GM18951 (cell line): ENCODE data around the gene ACADVL.

Experiments
- POLR2A ChIP-seq: IDR thresholded peaks from 4 replicates; pipeline ENCODE4 v1.6.1; 2011; ENCODE audit warnings: mild to moderate bottlenecking; ENCODE audit not compliant: insufficient read length, insufficient read depth; ENCODE audit errors: extremely low read depth
- in situ Hi-C: fragments of 300-500 bp; cut with MboI; formaldehyde crosslinking; loops from one replicate; pipeline ENCODE4 v1.12.0; 2022; ENCODE audit warnings: low sequenced_read_pairs, mixed read lengths, inconsistent platforms; ENCODE audit not compliant: unreplicated experiment

The ACADVL gene

GRCh38 chr17:7204828-7205461 lies 14.8 kb upstream of the ACADVL start:
- in situ Hi-C loops, result no loop called here
- TF ChIP-seq POLR2A, result peak; percentile 31

- no peak for TF ChIP-seq POLR2A
- in situ Hi-C loops, result no loop called here
These were observed 14.2 kb upstream of the ACADVL start for GRCh38 chr17:7205561-7205960.

GRCh38 chr17:7207120-7208001 lies 12.4 kb upstream of the ACADVL start:
- in situ Hi-C loops, result no loop called here
- TF ChIP-seq POLR2A, result no peak

GRCh38 chr17:7208027-7208571 lies 11.6 kb upstream of the ACADVL start:
- no peak for TF ChIP-seq POLR2A
- in situ Hi-C loops, result no loop called here

- in situ Hi-C loops, result no loop called here
- TF ChIP-seq POLR2A, result no peak
These were observed 10.8 kb upstream of the ACADVL start for GRCh38 chr17:7208754-7209460.

GRCh38 chr17:7211491-7212273 lies 8.1 kb upstream of the ACADVL start:
- TF ChIP-seq POLR2A, result no peak
- in situ Hi-C loops, result no loop called here

GRCh38 chr17:7213895-7214299 lies 5.8 kb upstream of the ACADVL start:
- in situ Hi-C loops, result no loop called here

GRCh38 chr17:7214300-7215135 lies 5.2 kb upstream of the ACADVL start:
- TF ChIP-seq POLR2A, result no peak

More at GRCh38 chr17:7213895-7214299, 5.8 kb upstream of the ACADVL start:
- TF ChIP-seq POLR2A, result no peak

GRCh38 chr17:7215136-7215638 lies 4.6 kb upstream of the ACADVL start:
- no peak for TF ChIP-seq POLR2A
- in situ Hi-C loops, result no loop called here

More at GRCh38 chr17:7214300-7215135, 5.2 kb upstream of the ACADVL start:
- in situ Hi-C loops, result no loop called here

- no peak for TF ChIP-seq POLR2A
- in situ Hi-C loops, result no loop called here
These were observed 4.0 kb upstream of the ACADVL start for GRCh38 chr17:7215652-7216180.

- in situ Hi-C loops, result no loop called here
- no peak for TF ChIP-seq POLR2A
These were observed 3.3 kb upstream of the ACADVL start for GRCh38 chr17:7216242-7217112.
